HG03066 (cell line): ENCODE measurements around the gene AP1S2.
A peak's percentile ranks its signal among the peaks of the same experiment; 100 is the strongest.
"Not testable (repeated sequence)": the region's sequence is repeated elsewhere in the genome, so short reads cannot be mapped to it uniquely, and the experiment has no call there.

Experiments
- ATAC-seq: cut with Tn5 transposase; IDR thresholded peaks from one replicate; pipeline ENCODE4 v1.9.1; 2021; ENCODE audit warnings: low read depth; ENCODE audit not compliant: unreplicated experiment

AP1S2 gene

GRCh38 chrX:15854712-15855567, at the start of gene AP1S2:
Gene AP1S2, minus strand, starts transcription at chrX:15854813. Its CDS starts 2,289 bp downstream, at chrX:15852524.
- ATAC-seq, result peak; percentile 86

GRCh38 chrX:15903186-15903681, 48.6 kb upstream of the AP1S2 start:
- ATAC-seq, result peak; percentile 90

- no peak for ATAC-seq
Observed at GRCh38 chrX:15895334-15895733, 40.7 kb upstream of the AP1S2 start.

- ATAC-seq, result no peak
Observed at GRCh38 chrX:15894724-15895123, 40.1 kb upstream of the AP1S2 start.

- ATAC-seq, result no peak
Observed at GRCh38 chrX:15890463-15890862, 35.9 kb upstream of the AP1S2 start.

GRCh38 chrX:15888062-15888461, 33.4 kb upstream of the AP1S2 start:
- ATAC-seq, result no peak

GRCh38 chrX:15883540-15883863, 28.9 kb upstream of the AP1S2 start:
- ATAC-seq, result no peak

- ATAC-seq, result peak; percentile 80
Observed at GRCh38 chrX:15882704-15883539, 28.3 kb upstream of the AP1S2 start.

GRCh38 chrX:15881381-15881897, 26.8 kb upstream of the AP1S2 start:
- ATAC-seq, result no peak

- ATAC-seq, result not testable (repeated sequence)
Observed at GRCh38 chrX:15877914-15878313, 23.3 kb upstream of the AP1S2 start.

- no peak for ATAC-seq
Observed at GRCh38 chrX:15877380-15877779, 22.8 kb upstream of the AP1S2 start.

GRCh38 chrX:15874672-15875071, 20.1 kb upstream of the AP1S2 start:
- ATAC-seq, result no peak

- no peak for ATAC-seq
Observed at GRCh38 chrX:15873566-15873965, 19.0 kb upstream of the AP1S2 start.

GRCh38 chrX:15870310-15870709, 15.7 kb upstream of the AP1S2 start:
- no peak for ATAC-seq

GRCh38 chrX:15869695-15870094, 15.1 kb upstream of the AP1S2 start:
- ATAC-seq, result no peak

GRCh38 chrX:15866147-15866546, 11.5 kb upstream of the AP1S2 start:
- ATAC-seq, result no peak

GRCh38 chrX:15864629-15865028, 10.0 kb upstream of the AP1S2 start:
- ATAC-seq, result no peak

GRCh38 chrX:15864023-15864422, 9.4 kb upstream of the AP1S2 start:
- ATAC-seq, result no peak

- ATAC-seq, result no peak
Observed at GRCh38 chrX:15860921-15861320, 6.3 kb upstream of the AP1S2 start.

- no peak for ATAC-seq
Observed at GRCh38 chrX:15858051-15858450, 3.4 kb upstream of the AP1S2 start.

GRCh38 chrX:15856636-15857035, 2.0 kb upstream of the AP1S2 start:
- no peak for ATAC-seq
